ENCODE results near the gene HDHD2.

Gene HDHD2

GRCh38 chr18:47100212-47100831 is 50.0 kb downstream of the HDHD2 start:
- Histone ChIP-seq H3K4me3 (ENCODE audit: low read length) (no peak overlapping the region), H3K4me1 (ENCODE audit: control insufficient read depth, insufficient read depth, low read length) (no peaks in the 10 kb centered on the region), H3K9ac (ENCODE audit: low read depth, low read length) (no peak overlapping the region), H3K4me2 (ENCODE audit: low read length) (no peak overlapping the region), H3K27me3 (ENCODE audit: control insufficient read depth, insufficient read depth, low read length) (no peaks in the 10 kb centered on the region), H3K9me3 (replicated peaks; ENCODE audit: low read length) (no peaks in the 10 kb centered on the region), H3K36me3 (ENCODE audit: insufficient read depth, low read length) (peaks cover 3% of the 10 kb centered on the region)

DNA sequence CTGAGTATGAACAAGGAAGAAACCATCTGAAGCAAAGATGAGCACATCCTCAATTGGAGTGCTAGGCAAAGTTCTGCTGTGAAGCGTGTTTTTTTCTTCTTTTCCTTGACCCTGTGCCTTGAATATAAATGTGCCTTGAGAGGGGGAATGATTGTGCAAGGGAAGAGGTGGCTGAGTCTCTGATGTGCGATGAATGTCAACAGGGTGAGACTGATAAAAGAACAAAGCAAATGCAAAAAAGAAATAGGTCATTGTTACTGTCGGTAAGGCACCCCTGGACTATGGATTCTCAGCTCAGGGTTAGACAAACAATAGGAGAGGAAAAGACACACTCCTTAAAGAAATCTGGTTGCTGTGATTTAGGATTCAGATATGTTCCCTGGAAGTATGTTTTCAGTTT is 54.5 kb downstream of the HDHD2 start:
- no peaks in the 10 kb centered on the region for H3K9me3 ChIP-seq (replicated peaks; ENCODE audit: low read length)
- no peak overlapping the region for H3K4me3 ChIP-seq (ENCODE audit: low read length)
- H3K36me3 ChIP-seq (ENCODE audit: insufficient read depth, low read length) = no peaks in the 10 kb centered on the region
- H3K4me1 ChIP-seq (ENCODE audit: control insufficient read depth, insufficient read depth, low read length) = no peaks in the 10 kb centered on the region
- no peak overlapping the region for H3K4me2 ChIP-seq (ENCODE audit: low read length)
- no peak overlapping the region for H3K9ac ChIP-seq (ENCODE audit: low read depth, low read length)
- no peaks in the 10 kb centered on the region for H3K27me3 ChIP-seq (ENCODE audit: control insufficient read depth, insufficient read depth, low read length)

DNA sequence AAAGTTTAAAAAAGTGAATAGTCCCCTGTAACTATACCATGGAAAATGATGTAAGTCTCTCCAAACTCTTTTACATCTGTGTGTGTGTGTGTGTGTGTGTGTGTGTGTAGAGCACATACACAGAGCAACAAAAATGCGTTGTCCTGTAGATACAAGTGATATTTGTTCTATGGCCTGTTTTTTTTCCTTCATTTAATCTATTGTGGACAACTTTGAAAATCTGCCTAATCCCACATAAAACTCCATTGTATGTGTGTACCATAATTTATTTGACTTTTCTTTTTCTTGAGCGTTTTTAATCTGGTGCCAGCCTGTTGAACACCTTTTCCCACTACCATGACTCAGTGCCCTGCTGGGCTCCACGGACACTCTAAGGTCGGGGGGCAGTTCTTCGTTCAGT is 62.6 kb downstream of the HDHD2 start:
- H3K4me1 ChIP-seq (ENCODE audit: control insufficient read depth, insufficient read depth, low read length) = no peaks in the 10 kb centered on the region
- no peaks in the 10 kb centered on the region for H3K27me3 ChIP-seq (ENCODE audit: control insufficient read depth, insufficient read depth, low read length)
- no peak overlapping the region for H3K9ac ChIP-seq (ENCODE audit: low read depth, low read length)
- no peaks in the 10 kb centered on the region for H3K36me3 ChIP-seq (ENCODE audit: insufficient read depth, low read length)
- no peaks in the 10 kb centered on the region for H3K9me3 ChIP-seq (replicated peaks; ENCODE audit: low read length)
- H3K4me3 ChIP-seq (ENCODE audit: low read length) = no peak overlapping the region
- no peak overlapping the region for H3K4me2 ChIP-seq (ENCODE audit: low read length)

GRCh38 chr18:47081578-47081977 is 68.7 kb downstream of the HDHD2 start:
- Histone ChIP-seq H3K4me3 (ENCODE audit: low read length) (no peak overlapping the region), H3K36me3 (ENCODE audit: insufficient read depth, low read length) (no peaks in the 10 kb centered on the region), H3K9ac (ENCODE audit: low read depth, low read length) (no peak overlapping the region), H3K4me1 (ENCODE audit: control insufficient read depth, insufficient read depth, low read length) (no peaks in the 10 kb centered on the region), H3K9me3 (replicated peaks; ENCODE audit: low read length) (no peaks in the 10 kb centered on the region), H3K27me3 (ENCODE audit: control insufficient read depth, insufficient read depth, low read length) (no peaks in the 10 kb centered on the region), H3K4me2 (ENCODE audit: low read length) (no peak overlapping the region)

DNA sequence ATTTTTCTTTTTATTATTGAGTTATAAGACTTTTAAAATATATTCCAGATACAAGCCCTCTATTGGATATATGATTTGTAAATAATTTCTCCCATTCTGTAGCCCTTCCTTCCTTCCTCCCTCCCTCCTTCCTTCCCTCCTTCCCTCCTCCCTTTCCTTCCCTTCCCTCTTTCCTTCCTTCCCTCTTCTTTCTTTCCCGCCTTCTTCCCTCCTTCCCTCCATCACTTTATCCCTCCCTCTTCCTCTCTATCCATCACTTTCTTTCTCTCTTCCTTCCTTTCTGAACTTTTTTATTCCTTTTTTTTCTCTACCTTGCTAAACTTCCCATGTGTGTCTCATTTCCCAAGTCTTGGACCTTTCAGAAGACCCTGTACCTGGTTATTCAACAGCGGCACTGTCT is 69.4 kb downstream of the HDHD2 start:
- H3K9me3 ChIP-seq (replicated peaks; ENCODE audit: low read length) = no peaks in the 10 kb centered on the region
- H3K36me3 ChIP-seq (ENCODE audit: insufficient read depth, low read length) = no peaks in the 10 kb centered on the region
- H3K4me3 ChIP-seq (ENCODE audit: low read length) = no peak overlapping the region
- H3K9ac ChIP-seq (ENCODE audit: low read depth, low read length) = no peak overlapping the region
- no peaks in the 10 kb centered on the region for H3K4me1 ChIP-seq (ENCODE audit: control insufficient read depth, insufficient read depth, low read length)
- no peak overlapping the region for H3K4me2 ChIP-seq (ENCODE audit: low read length)
- H3K27me3 ChIP-seq (ENCODE audit: control insufficient read depth, insufficient read depth, low read length) = no peaks in the 10 kb centered on the region

DNA sequence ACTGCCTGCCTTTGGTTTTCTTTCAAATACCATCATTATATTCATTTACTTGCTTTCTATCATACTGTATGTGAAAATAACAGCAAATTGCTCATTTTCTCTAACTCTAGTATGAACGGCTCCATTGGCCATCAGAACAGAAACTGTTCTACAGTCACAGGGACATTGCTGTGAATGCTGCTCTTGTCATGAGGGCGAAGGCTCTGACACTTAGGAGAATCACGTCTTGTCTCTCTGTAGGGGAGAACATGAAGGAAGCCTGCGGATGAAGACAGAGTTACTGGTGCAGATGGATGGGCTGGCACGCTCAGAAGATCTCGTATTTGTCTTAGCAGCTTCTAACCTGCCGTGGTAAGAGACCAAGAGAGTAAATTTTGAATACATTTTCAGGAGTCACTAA is 73.2 kb downstream of the HDHD2 start:
- Histone ChIP-seq H3K9me3 (replicated peaks; ENCODE audit: low read length) (no peaks in the 10 kb centered on the region), H3K36me3 (ENCODE audit: insufficient read depth, low read length) (no peaks in the 10 kb centered on the region), H3K27me3 (ENCODE audit: control insufficient read depth, insufficient read depth, low read length) (no peaks in the 10 kb centered on the region), H3K4me3 (ENCODE audit: low read length) (no peak overlapping the region), H3K4me2 (ENCODE audit: low read length) (no peak overlapping the region), H3K4me1 (ENCODE audit: control insufficient read depth, insufficient read depth, low read length) (peaks cover 8% of the 10 kb centered on the region), H3K9ac (ENCODE audit: low read depth, low read length) (no peak overlapping the region)

- Histone ChIP-seq H3K4me2 (ENCODE audit: low read length) (peak overlapping the region; percentile 22), H3K9ac (ENCODE audit: low read depth, low read length) (no peak overlapping the region), H3K4me3 (ENCODE audit: low read length) (no peak overlapping the region), H3K4me1 (ENCODE audit: control insufficient read depth, insufficient read depth, low read length) (peaks cover 8% of the 10 kb centered on the region), H3K27me3 (ENCODE audit: control insufficient read depth, insufficient read depth, low read length) (no peaks in the 10 kb centered on the region), H3K9me3 (replicated peaks; ENCODE audit: low read length) (no peaks in the 10 kb centered on the region), H3K36me3 (ENCODE audit: insufficient read depth, low read length) (no peaks in the 10 kb centered on the region)
Observed at GRCh38 chr18:47075098-47075883, 75.0 kb downstream of the HDHD2 start.

DNA sequence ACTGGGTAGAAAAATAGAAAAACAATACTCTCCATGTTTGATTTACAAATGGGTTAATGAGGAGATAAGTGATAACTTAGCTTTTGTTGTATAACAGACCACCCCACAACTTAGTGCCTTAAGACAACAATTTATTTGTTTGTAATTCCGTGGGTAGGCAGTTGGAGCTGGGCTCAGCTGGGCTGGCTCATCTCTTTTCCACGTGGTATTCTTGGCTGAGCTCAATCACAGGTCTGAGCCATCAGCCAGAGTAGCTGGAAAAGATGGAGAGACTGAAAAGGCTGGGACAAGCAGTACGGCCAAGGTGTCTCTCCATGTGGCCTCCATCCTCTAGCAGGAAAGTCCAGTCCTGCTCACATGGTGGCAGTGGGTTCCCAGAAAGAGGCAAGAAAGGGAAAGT is 82.7 kb downstream of the HDHD2 start:
- Histone ChIP-seq H3K36me3 (ENCODE audit: insufficient read depth, low read length) (no peaks in the 10 kb centered on the region), H3K4me2 (ENCODE audit: low read length) (no peak overlapping the region), H3K27me3 (ENCODE audit: control insufficient read depth, insufficient read depth, low read length) (no peaks in the 10 kb centered on the region), H3K4me1 (ENCODE audit: control insufficient read depth, insufficient read depth, low read length) (no peaks in the 10 kb centered on the region), H3K9ac (ENCODE audit: low read depth, low read length) (no peak overlapping the region), H3K9me3 (replicated peaks; ENCODE audit: low read length) (no peaks in the 10 kb centered on the region), H3K4me3 (ENCODE audit: low read length) (no peak overlapping the region)

DNA sequence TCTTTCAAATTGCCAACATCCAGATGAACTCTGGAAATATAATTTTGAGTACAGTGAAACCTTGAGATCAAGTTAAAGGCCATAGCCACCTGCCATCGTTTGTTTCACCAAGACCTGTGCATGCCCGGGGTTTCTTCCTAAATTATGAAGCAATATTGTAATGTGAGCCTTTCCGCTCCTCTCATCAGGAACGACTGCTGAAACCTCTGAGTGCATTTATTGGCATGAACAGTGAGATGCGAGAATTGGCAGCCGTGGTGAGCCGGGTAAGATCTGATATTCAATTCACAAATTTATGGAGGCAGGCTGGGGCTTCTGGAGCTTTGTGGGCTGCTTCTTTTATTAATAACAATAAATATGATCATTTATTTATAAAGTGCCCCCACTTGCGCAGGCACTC is 87.2 kb downstream of the HDHD2 start:
- no peaks in the 10 kb centered on the region for H3K9me3 ChIP-seq (replicated peaks; ENCODE audit: low read length)
- no peak overlapping the region for H3K9ac ChIP-seq (ENCODE audit: low read depth, low read length)
- no peak overlapping the region for H3K4me3 ChIP-seq (ENCODE audit: low read length)
- no peak overlapping the region for H3K4me2 ChIP-seq (ENCODE audit: low read length)
- no peaks in the 10 kb centered on the region for H3K27me3 ChIP-seq (ENCODE audit: control insufficient read depth, insufficient read depth, low read length)
- H3K36me3 ChIP-seq (ENCODE audit: insufficient read depth, low read length) = no peaks in the 10 kb centered on the region
- no peaks in the 10 kb centered on the region for H3K4me1 ChIP-seq (ENCODE audit: control insufficient read depth, insufficient read depth, low read length)

DNA sequence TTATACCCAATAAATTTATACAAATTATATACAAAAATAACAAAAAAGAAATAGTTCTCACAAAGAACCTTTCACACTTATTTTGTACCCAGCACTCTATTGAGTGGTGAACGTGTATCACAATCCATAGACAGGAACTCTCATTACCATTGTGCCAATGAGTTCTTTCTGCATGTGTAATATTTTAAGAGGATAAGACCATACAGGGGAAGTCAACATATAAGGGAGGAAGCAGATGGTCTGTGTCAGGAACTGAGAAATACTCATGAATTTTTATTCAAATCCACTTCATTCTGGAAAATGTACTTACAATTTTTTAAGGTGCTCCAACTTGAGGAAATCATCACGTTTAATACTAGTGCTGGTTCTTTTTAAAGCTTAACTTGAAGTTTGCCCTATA is 87.8 kb downstream of the HDHD2 start:
- Histone ChIP-seq H3K9ac (ENCODE audit: low read depth, low read length) (no peak overlapping the region), H3K9me3 (replicated peaks; ENCODE audit: low read length) (no peaks in the 10 kb centered on the region), H3K36me3 (ENCODE audit: insufficient read depth, low read length) (no peaks in the 10 kb centered on the region), H3K4me3 (ENCODE audit: low read length) (no peak overlapping the region), H3K27me3 (ENCODE audit: control insufficient read depth, insufficient read depth, low read length) (no peaks in the 10 kb centered on the region), H3K4me1 (ENCODE audit: control insufficient read depth, insufficient read depth, low read length) (no peaks in the 10 kb centered on the region), H3K4me2 (ENCODE audit: low read length) (no peak overlapping the region)
